SU-DHL-6 (cell line): Measurements from ENCODE around the gene WDR88.

ENCODE experiments used
- EZH2phosphoT487 ChIP-seq: fragments of 200-600 bp; sonication (generic), shearing (Covaris generic); conservative IDR thresholded peaks from 2 replicates; pipeline ENCODE4 v1.6.1; 2018; ENCODE audit warnings: mild to moderate bottlenecking, antibody characterized with exemption, low read length, moderate library complexity, mixed read lengths
- TF ChIP-seq, protein P1 (sequence below): fragments of 200-600 bp; sonication (generic); IDR thresholded peaks from one replicate; pipeline ENCODE4 v1.5.1; 2017; ENCODE audit warnings: antibody characterized with exemption, mild to moderate bottlenecking, low read length, moderate library complexity; ENCODE audit not compliant: insufficient read depth, poor library complexity, severe bottlenecking

DNA sequence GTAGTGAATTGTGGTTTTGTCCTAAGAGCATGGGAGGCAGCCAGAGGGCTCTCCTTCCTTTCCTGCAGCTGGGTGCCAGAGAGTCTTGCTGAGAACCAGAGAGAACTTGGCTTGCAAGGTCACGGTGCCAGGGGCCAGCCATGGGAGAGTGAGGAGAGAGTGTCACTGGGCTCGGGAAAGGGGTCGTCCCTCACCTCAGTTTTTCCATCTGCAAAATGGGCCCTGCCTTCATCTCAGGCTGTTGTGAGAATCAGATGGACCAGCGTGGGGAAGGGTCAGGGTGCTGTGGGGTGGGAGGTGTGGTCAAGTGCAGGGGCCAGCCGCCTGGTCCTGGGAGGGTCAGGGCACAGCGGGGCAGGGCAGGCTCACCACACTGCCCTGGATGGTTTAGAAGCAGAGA lies 69.6 kb downstream of the WDR88 start:
- TF ChIP-seq, protein P1, sequence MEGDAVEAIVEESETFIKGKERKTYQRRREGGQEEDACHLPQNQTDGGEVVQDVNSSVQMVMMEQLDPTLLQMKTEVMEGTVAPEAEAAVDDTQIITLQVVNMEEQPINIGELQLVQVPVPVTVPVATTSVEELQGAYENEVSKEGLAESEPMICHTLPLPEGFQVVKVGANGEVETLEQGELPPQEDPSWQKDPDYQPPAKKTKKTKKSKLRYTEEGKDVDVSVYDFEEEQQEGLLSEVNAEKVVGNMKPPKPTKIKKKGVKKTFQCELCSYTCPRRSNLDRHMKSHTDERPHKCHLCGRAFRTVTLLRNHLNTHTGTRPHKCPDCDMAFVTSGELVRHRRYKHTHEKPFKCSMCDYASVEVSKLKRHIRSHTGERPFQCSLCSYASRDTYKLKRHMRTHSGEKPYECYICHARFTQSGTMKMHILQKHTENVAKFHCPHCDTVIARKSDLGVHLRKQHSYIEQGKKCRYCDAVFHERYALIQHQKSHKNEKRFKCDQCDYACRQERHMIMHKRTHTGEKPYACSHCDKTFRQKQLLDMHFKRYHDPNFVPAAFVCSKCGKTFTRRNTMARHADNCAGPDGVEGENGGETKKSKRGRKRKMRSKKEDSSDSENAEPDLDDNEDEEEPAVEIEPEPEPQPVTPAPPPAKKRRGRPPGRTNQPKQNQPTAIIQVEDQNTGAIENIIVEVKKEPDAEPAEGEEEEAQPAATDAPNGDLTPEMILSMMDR: no peak
- no peak for TF ChIP-seq EZH2phosphoT487
